GM23248 (cell line): ENCODE data around the gene NXT1. TPM values are rescaled to one million over a fixed set of nuclear protein-coding genes. Genes with fewer than 3 reads are reported as not detected.

Experiments used
- DNase-seq: peaks from one replicate; pipeline ENCODE4 v3.0.0-alpha.2; 2015
- H2AFZ ChIP-seq: fragments of 200-600 bp; sonication (generic); 2 replicates; pipeline ENCODE4 v1.6.1; 2016; ENCODE audit warnings: antibody characterized with exemption
- H3F3A ChIP-seq: fragments of 200-600 bp; sonication (generic); 2 replicates; pipeline ENCODE4 v1.6.1; 2016; ENCODE audit warnings: mild to moderate bottlenecking, antibody characterized with exemption, mixed run types; ENCODE audit not compliant: insufficient read depth
- H3K27ac ChIP-seq: fragments of 200-600 bp; sonication (generic); 2 replicates; pipeline ENCODE4 v1.5.1; 2016; ENCODE audit warnings: mild to moderate bottlenecking
- H3K27me3 ChIP-seq: fragments of 200-600 bp; sonication (generic); replicated peaks from 2 replicates; pipeline ENCODE4 v1.6.1; 2016; ENCODE audit warnings: mild to moderate bottlenecking; ENCODE audit not compliant: insufficient read depth
- H3K36me3 ChIP-seq: fragments of 200-600 bp; sonication (generic); 2 replicates; pipeline ENCODE4 v1.6.1; 2016; ENCODE audit warnings: low read depth, mild to moderate bottlenecking
- H3K4me1 ChIP-seq: fragments of 200-600 bp; sonication (generic); 2 replicates; pipeline ENCODE4 v1.6.1; 2016; ENCODE audit warnings: mild to moderate bottlenecking; ENCODE audit not compliant: insufficient read depth
- H3K4me2 ChIP-seq: fragments of 200-600 bp; sonication (generic); one replicate; pipeline ENCODE4 v1.6.1; 2016; ENCODE audit warnings: mild to moderate bottlenecking; ENCODE audit not compliant: unreplicated experiment
- H3K4me3 ChIP-seq: fragments of 200-600 bp; sonication (generic); 2 replicates; pipeline ENCODE4 v1.5.1; 2016; ENCODE audit warnings: mild to moderate bottlenecking
- H3K79me2 ChIP-seq: fragments of 200-600 bp; sonication (generic); 2 replicates; pipeline ENCODE4 v1.6.1; 2016; ENCODE audit warnings: mild to moderate bottlenecking; ENCODE audit not compliant: insufficient read depth
- H3K9ac ChIP-seq: fragments of 200-600 bp; sonication (generic); 2 replicates; pipeline ENCODE4 v1.6.1; 2016; ENCODE audit warnings: mild to moderate bottlenecking
- H3K9me2 ChIP-seq: fragments of 200-600 bp; sonication (generic); 2 replicates; pipeline ENCODE4 v1.6.1; 2016; ENCODE audit warnings: mixed run types, mild to moderate bottlenecking, moderate library complexity; ENCODE audit not compliant: insufficient read depth
- H3K9me3 ChIP-seq: fragments of 200-600 bp; sonication (generic); one replicate; pipeline ENCODE4 v1.6.1; 2017; ENCODE audit warnings: low read depth
- H4K20me1 ChIP-seq: fragments of 200-600 bp; sonication (generic); 2 replicates; pipeline ENCODE4 v1.6.0; 2016; ENCODE audit not compliant: insufficient read depth
- EZH2 ChIP-seq: fragments of 200-600 bp; sonication (generic); IDR thresholded peaks from 2 replicates; pipeline ENCODE4 v1.6.1; 2018; ENCODE audit warnings: antibody characterized with exemption, mild to moderate bottlenecking; ENCODE audit not compliant: insufficient read depth, poor library complexity, severe bottlenecking
- EZH2phosphoT487 ChIP-seq: fragments of 200-600 bp; sonication (generic); IDR thresholded peaks from 2 replicates; pipeline ENCODE4 v1.6.1; 2018; ENCODE audit warnings: antibody characterized with exemption, moderate library complexity, mild to moderate bottlenecking, low read depth; ENCODE audit not compliant: insufficient read depth
- WGBS, 2 experiments: methylation state at CpG; one replicate each; pipeline ENCODE4 v1.1.6; 2015 to 2017; ENCODE audit warnings: low lambda C conversion rate in 2 of 2, low coverage in 1 of 2; ENCODE audit errors: missing lambda C conversion rate in 2 of 2; 5-methylcytosine and 5-hydroxymethylcytosine counted together
- in situ Hi-C: fragments of 300-500 bp; cut with MboI; formaldehyde crosslinking; loops from 2 replicates; pipeline ENCODE4 v1.15.0; 2020
- polyA plus RNA-seq: library from polyadenylated mRNA; unstranded; fragments of >200 nt; fragmentation: Nextera tagmentation; extraction: Ambion mirVana; gene quantifications from 2 replicates; pipeline ENCODE4 v1.2.1, GENCODE V29; 2016
- total RNA-seq: library from RNA; depleted of rRNA; stranded (reverse); fragments of >200 nt; shearing (Covaris generic); gene quantifications from 2 replicates; pipeline ENCODE4 v1.2.3, GENCODE V29; 2014

NXT1 gene
- total and polyA plus RNA-seq, 2 experiments from 2014 or later, result 29.8 to 31.5 TPM

DNA sequence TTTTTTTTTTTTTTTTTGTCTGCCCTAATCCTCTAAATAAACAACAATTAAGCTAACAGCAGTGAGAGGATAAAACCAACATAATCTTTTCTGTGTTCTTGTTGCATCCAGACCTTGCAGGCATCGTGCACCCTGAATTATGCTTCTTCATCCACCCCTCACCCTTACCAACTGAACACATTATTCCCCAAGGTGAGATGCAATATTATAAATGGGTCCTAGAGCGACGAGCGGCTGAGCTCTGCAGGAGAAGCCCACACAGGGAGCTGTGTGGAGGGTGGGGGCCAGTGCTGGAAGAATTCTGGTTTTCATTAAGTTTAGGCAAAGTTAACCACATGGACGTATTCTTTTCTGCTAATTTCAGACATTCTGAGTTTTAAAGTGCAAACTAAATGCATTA lies 32.2 kb upstream of the NXT1 start:
- in situ Hi-C loops, result no loop called here
- TF ChIP-seq EZH2phosphoT487 (no peak), EZH2 (no peak)
- Histone ChIP-seq H3K27ac (no peak overlapping the region), H4K20me1 (no peaks in the 10 kb centered on the region), H3K4me3 (no peak overlapping the region), H3K27me3 (peaks cover 19% of the 10 kb centered on the region; the same call in 1 of the 2 replicates), H3K79me2 (no peaks in the 10 kb centered on the region), H3F3A (no peaks in the 10 kb centered on the region), H3K9ac (no peak overlapping the region), H3K9me3 (no peaks in the 10 kb centered on the region), H2AFZ (no peak overlapping the region), H3K36me3 (no peaks in the 10 kb centered on the region), H3K4me2 (no peak overlapping the region), H3K4me1 (no peaks in the 10 kb centered on the region), H3K9me2 (no peaks in the 10 kb centered on the region)
- DNase-seq, result no peak
- WGBS, 2 experiments, result 16 to 22% methylated on average over 5 of the region's 5 CpGs

DNA sequence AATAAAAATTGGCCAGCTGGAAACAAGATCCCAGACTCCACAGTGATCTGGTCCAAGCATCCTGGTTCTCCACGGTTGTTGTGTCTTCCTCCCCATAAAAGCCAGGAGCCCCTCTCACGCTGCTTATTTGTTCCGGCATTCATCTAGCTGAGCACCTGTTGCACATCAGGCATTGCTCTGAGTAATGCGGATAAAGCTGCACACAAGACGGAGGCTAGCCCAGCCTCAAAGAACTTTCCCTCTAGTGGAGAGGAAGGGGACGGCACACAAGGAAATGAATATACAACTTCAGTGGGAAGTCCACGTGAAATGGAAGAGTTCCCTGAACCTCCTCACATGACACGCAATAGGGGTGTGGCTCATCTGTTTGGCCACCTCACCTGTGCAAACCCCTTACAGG lies 30.3 kb upstream of the NXT1 start:
- Histone ChIP-seq H4K20me1 (no peaks in the 10 kb centered on the region), H3K9ac (no peak overlapping the region), H3K4me3 (no peak overlapping the region), H3K27me3 (peaks cover 16% of the 10 kb centered on the region; the same call in 1 of the 2 replicates), H3K27ac (no peak overlapping the region), H3K9me2 (no peaks in the 10 kb centered on the region), H3F3A (no peaks in the 10 kb centered on the region), H2AFZ (no peak overlapping the region), H3K4me1 (no peaks in the 10 kb centered on the region), H3K36me3 (no peaks in the 10 kb centered on the region), H3K9me3 (no peaks in the 10 kb centered on the region), H3K79me2 (no peaks in the 10 kb centered on the region), H3K4me2 (no peak overlapping the region)
- TF ChIP-seq EZH2, result no peak
- no peak for TF ChIP-seq EZH2phosphoT487
- WGBS, 2 experiments, result 36 to 44% methylated on average over 8 of the region's 8 CpGs
- in situ Hi-C loops, result no loop called here
- DNase-seq, result peak; percentile 71

DNA sequence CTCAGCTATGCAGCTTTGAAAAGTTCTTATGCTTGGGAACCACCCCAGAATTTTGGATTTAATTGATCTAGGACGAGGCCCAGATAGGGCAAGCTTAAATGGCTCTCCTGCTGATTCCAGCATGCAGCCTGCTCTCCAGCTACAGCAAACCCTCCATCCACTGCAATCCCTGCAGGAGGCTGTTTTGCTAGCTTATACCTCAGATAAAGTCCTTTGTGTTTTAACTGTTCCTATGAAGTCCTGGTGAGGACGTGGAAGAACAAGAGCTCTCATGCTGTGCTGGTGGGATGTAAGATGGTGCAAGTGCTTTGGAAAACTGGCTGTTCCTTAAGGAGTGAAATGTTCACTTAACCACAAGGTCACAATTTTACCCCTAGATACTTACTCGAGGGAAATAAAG lies 25.5 kb upstream of the NXT1 start:
- DNase-seq, result no peak
- WGBS, 2 experiments, result 61 to 76% methylated on average over 3 of the region's 3 CpGs
- no peaks in the 10 kb centered on the region for H3K27me3 ChIP-seq
- no peaks in the 10 kb centered on the region for H3K36me3 ChIP-seq
- in situ Hi-C loops, result loop anchor here (25.0 kb wide), 1 partner anchor 988 kb away; no protein-coding TSS in a partner anchor
- no peaks in the 10 kb centered on the region for H4K20me1 ChIP-seq
- H3F3A ChIP-seq, result no peaks in the 10 kb centered on the region
- no peak overlapping the region for H3K9ac ChIP-seq
- no peak overlapping the region for H3K4me3 ChIP-seq
- H3K27ac ChIP-seq, result no peak overlapping the region
- no peaks in the 10 kb centered on the region for H3K9me2 ChIP-seq
- H3K4me1 ChIP-seq, result no peaks in the 10 kb centered on the region
- H3K9me3 ChIP-seq, result no peaks in the 10 kb centered on the region
- no peaks in the 10 kb centered on the region for H3K79me2 ChIP-seq
- no peak for TF ChIP-seq EZH2phosphoT487
- no peak for TF ChIP-seq EZH2
- H2AFZ ChIP-seq, result no peak overlapping the region
- H3K4me2 ChIP-seq, result no peak overlapping the region

DNA sequence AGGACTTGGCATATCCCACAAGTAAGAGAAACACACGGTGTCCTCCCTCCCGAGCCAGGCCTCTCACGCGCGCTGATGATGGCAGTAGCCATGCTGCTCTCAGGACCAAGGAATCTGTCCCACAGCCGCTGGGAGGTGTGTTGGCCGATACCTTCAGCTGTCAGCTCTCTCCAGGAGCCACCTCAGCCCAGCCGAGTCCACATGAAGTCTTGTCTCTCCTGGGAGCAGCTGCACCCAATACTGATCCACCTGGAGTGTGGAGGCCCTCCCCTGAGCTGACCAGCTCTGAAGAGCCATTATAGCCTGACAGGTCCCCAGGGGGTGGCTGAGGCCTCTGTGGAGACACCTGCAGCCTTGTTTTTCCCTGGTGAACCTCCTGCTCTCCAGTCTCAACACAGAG lies 23.8 kb upstream of the NXT1 start:
- in situ Hi-C loops, result loop anchor here (25.0 kb wide), 1 partner anchor 989 kb away; no protein-coding TSS in a partner anchor
- H3K27ac ChIP-seq, result no peak overlapping the region
- no peaks in the 10 kb centered on the region for H3K27me3 ChIP-seq
- no peak for DNase-seq
- no peaks in the 10 kb centered on the region for H3K9me2 ChIP-seq
- H3F3A ChIP-seq, result no peaks in the 10 kb centered on the region
- H3K4me1 ChIP-seq, result no peaks in the 10 kb centered on the region
- no peak for TF ChIP-seq EZH2phosphoT487
- TF ChIP-seq EZH2, result no peak
- H3K9ac ChIP-seq, result no peak overlapping the region
- no peaks in the 10 kb centered on the region for H3K9me3 ChIP-seq
- H2AFZ ChIP-seq, result no peak overlapping the region
- H3K79me2 ChIP-seq, result no peaks in the 10 kb centered on the region
- no peaks in the 10 kb centered on the region for H4K20me1 ChIP-seq
- 74 to 78% methylated on average over 8 of the region's 8 CpGs for WGBS, 2 experiments
- no peak overlapping the region for H3K4me3 ChIP-seq
- H3K36me3 ChIP-seq, result no peaks in the 10 kb centered on the region
- H3K4me2 ChIP-seq, result no peak overlapping the region
